ENCODE data around the gene PTPRK. TPM values are rescaled to one million over a fixed set of nuclear protein-coding genes. Genes with fewer than 3 reads are reported as not detected.

The PTPRK gene
- total and polyA plus RNA-seq, 10 of the 15 experiments (the other 5 are each of a cell fraction or from before 2014, with no cell fraction given) = 0.23 to 1.9 (median 0.55) TPM

- H3K4me3 ChIP-seq = no peak overlapping the region
- FAIRE-seq (no peak), DNase-seq (ENCODE audit: low read depth, low spot score) (no peak), ATAC-seq (no peak)
- no peaks in the 10 kb centered on the region for H3K27me3 ChIP-seq (replicated peaks in 1 of 2; ENCODE audit: control insufficient read depth in 2 of 2, insufficient read depth in 2 of 2, low read length in 1 of 2)
- intact Hi-C loops (cut with micrococcal nuclease; ENCODE audit: unreplicated experiment) = no loop called here
- H2AFZ ChIP-seq (ENCODE audit: control insufficient read depth, low read depth, low read length) = no peak overlapping the region
- no peaks in the 10 kb centered on the region for H3K79me2 ChIP-seq (ENCODE audit: control insufficient read depth, insufficient read depth, low read length)
- no peak overlapping the region for H3K9ac ChIP-seq (ENCODE audit: control insufficient read depth, insufficient read depth, low read length)
- no TSS peak for BruUV-seq (replicated peaks)
- no peak overlapping the region for H3K4me2 ChIP-seq (ENCODE audit: control insufficient read depth, insufficient read depth)
- CTCF ChIA-PET = no interaction called here
- H3K9me3 ChIP-seq (replicated peaks; ENCODE audit: control insufficient read depth, insufficient read depth, low read length) = no peaks in the 10 kb centered on the region
- RAD21 ChIA-PET (ENCODE audit: unreplicated experiment) = no interaction called here
- no peaks in the 10 kb centered on the region for H3K36me3 ChIP-seq (ENCODE audit: control insufficient read depth in 2 of 2, insufficient read depth in 2 of 2, low read length in 1 of 2)
- no peak overlapping the region for H3K27ac ChIP-seq (ENCODE audit: control insufficient read depth, insufficient read depth)
- no peaks in the 10 kb centered on the region for H4K20me1 ChIP-seq (ENCODE audit: control insufficient read depth, insufficient read depth)
- SMC1A ChIA-PET (ENCODE audit: uncharacterized antibody, unreplicated experiment) = no interaction called here
- H3K4me1 ChIP-seq (ENCODE audit: control insufficient read depth, insufficient read depth, low read length) = no peaks in the 10 kb centered on the region
- TF ChIP-seq GATAD2B (conservative IDR thresholded peaks at IDR 0.05; ENCODE audit: low read depth) = no peak
- TF ChIP-seq POLR2A (IDR thresholded peaks at IDR 0.05; ENCODE audit: low read depth, low read length) = no peak
- in situ Hi-C loops (cut with MboI) = no loop called here
- POLR2A ChIA-PET = no interaction called here
- WGBS (ENCODE audit: insufficient coverage, insufficient replicate concordance, low lambda C conversion rate, missing lambda C conversion rate) = 32% methylated on average over 3 of the region's 3 CpGs
Observed at GRCh38 chr6:128421788-128422187, 98.6 kb downstream of the PTPRK start.

GRCh38 chr6:128417698-128418097 is 102.7 kb downstream of the PTPRK start:
- H4K20me1 ChIP-seq (ENCODE audit: control insufficient read depth, insufficient read depth) = no peaks in the 10 kb centered on the region
- CTCF ChIA-PET = no interaction called here
- in situ Hi-C loops (cut with MboI) = no loop called here
- H3K4me1 ChIP-seq (ENCODE audit: control insufficient read depth, insufficient read depth, low read length) = no peaks in the 10 kb centered on the region
- H3K36me3 ChIP-seq (ENCODE audit: control insufficient read depth in 2 of 2, insufficient read depth in 2 of 2, low read length in 1 of 2) = no peaks in the 10 kb centered on the region
- TF ChIP-seq NR2C1 (IDR thresholded peaks at IDR 0.05) (no peak), CHD4 (IDR thresholded peaks at IDR 0.05) (no peak), ELK1 (IDR thresholded peaks at IDR 0.05; ENCODE audit: low read depth, low read length) (no peak), E2F4 (IDR thresholded peaks at IDR 0.05; ENCODE audit: low read depth, low read length) (no peak), ZNF687 (IDR thresholded peaks at IDR 0.05) (no peak), MXI1 (IDR thresholded peaks at IDR 0.05; ENCODE audit: low read depth, low read length) (no peak), CBX5 (IDR thresholded peaks at IDR 0.05; ENCODE audit: low read depth) (no peak), PAX5 (IDR thresholded peaks at IDR 0.05; ENCODE audit: borderline replicate concordance, low read depth, low read length) (no peak), CBFB (IDR thresholded peaks at IDR 0.05; ENCODE audit: low read depth) (no peak), SMC3 (IDR thresholded peaks at IDR 0.05; ENCODE audit: borderline replicate concordance, low read length) (no peak), HDAC6 (IDR thresholded peaks at IDR 0.05; ENCODE audit: unreplicated experiment) (no peak)
- H3K4me2 ChIP-seq (ENCODE audit: control insufficient read depth, insufficient read depth) = no peak overlapping the region
- no peaks in the 10 kb centered on the region for H3K9me3 ChIP-seq (replicated peaks; ENCODE audit: control insufficient read depth, insufficient read depth, low read length)
- H3K27ac ChIP-seq (ENCODE audit: control insufficient read depth, insufficient read depth) = no peak overlapping the region
- intact Hi-C loops (cut with micrococcal nuclease; ENCODE audit: unreplicated experiment) = no loop called here
- POLR2A ChIA-PET = no interaction called here
- H3K4me3 ChIP-seq = no peak overlapping the region
- no peak for ATAC-seq
- WGBS (ENCODE audit: insufficient coverage, insufficient replicate concordance, low lambda C conversion rate, missing lambda C conversion rate) = 27% methylated on average over 5 of the region's 5 CpGs
- no peak overlapping the region; the same call in 1 of the 2 replicates for H2AFZ ChIP-seq (ENCODE audit: control insufficient read depth, low read depth, low read length)
- no TSS peak for BruUV-seq (replicated peaks)
- no peaks in the 10 kb centered on the region for H3K79me2 ChIP-seq (ENCODE audit: control insufficient read depth, insufficient read depth, low read length)
- no peak for DNase-seq (ENCODE audit: low read depth, low spot score)
- SMC1A ChIA-PET (ENCODE audit: uncharacterized antibody, unreplicated experiment) = no interaction called here
- RAD21 ChIA-PET (ENCODE audit: unreplicated experiment) = no interaction called here
- FAIRE-seq = no peak
- H3K27me3 ChIP-seq (replicated peaks in 1 of 2; ENCODE audit: control insufficient read depth in 2 of 2, insufficient read depth in 2 of 2, low read length in 1 of 2) = no peaks in the 10 kb centered on the region
- H3K9ac ChIP-seq (ENCODE audit: control insufficient read depth, insufficient read depth, low read length) = no peak overlapping the region

All from GM12878 (cell line).